ENCODE measurements around the gene CLEC2A. TPM values are rescaled to one million over a fixed set of nuclear protein-coding genes. Genes with fewer than 3 reads are reported as not detected.

Gene CLEC2A
- total RNA-seq, 6 donors from 2014 or later: not detected

DNA sequence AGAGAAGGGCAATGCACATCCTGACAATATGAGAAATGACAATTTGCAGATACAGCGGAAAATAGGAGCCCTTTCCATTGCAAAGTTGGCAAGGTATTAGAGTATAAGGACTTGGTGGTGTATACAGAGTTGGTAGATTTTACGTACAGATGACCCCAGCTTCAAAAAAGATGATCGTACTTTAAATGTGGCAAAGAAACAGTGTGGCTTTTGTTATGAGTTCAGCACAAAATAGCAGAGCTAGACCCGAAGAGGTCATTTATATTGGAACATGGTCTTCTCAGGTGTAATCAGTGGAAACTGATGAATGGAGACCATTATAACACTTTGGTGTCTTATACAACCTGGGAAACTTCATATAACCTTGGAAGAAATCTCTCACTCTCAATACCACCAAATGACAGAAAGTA is 65.3 kb downstream of the CLEC2A start:
- Histone ChIP-seq H3K36me3 (no peaks in the 10 kb centered on the region), H3K27me3 (no peaks in the 10 kb centered on the region), H3K4me1 (peaks cover 0 to 10% (median 6%) of the 10 kb centered on the region in 4 donors), H3K4me3 (peak overlapping the region in 3 of 4 donors; percentile 37 to 52 (median 48)), H3K9me3 (peaks cover 0 to 4% (median 0%) of the 10 kb centered on the region in 4 donors), H3K27ac (peak overlapping the region; percentile 1 to 94 (median 74))
- DNase-seq (no peak), ATAC-seq (ENCODE audit: low FRiP score in 2 of 2) (no peak)
- WGBS, 2 donors: 21 to 30% methylated on average over 4 of the region's 4 CpGs
- no peak for TF ChIP-seq EP300 (IDR thresholded peaks at IDR 0.05)
- TF ChIP-seq POLR2AphosphoS5 (IDR thresholded peaks at IDR 0.05): no peak
- TF ChIP-seq, protein P1, sequence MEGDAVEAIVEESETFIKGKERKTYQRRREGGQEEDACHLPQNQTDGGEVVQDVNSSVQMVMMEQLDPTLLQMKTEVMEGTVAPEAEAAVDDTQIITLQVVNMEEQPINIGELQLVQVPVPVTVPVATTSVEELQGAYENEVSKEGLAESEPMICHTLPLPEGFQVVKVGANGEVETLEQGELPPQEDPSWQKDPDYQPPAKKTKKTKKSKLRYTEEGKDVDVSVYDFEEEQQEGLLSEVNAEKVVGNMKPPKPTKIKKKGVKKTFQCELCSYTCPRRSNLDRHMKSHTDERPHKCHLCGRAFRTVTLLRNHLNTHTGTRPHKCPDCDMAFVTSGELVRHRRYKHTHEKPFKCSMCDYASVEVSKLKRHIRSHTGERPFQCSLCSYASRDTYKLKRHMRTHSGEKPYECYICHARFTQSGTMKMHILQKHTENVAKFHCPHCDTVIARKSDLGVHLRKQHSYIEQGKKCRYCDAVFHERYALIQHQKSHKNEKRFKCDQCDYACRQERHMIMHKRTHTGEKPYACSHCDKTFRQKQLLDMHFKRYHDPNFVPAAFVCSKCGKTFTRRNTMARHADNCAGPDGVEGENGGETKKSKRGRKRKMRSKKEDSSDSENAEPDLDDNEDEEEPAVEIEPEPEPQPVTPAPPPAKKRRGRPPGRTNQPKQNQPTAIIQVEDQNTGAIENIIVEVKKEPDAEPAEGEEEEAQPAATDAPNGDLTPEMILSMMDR (IDR thresholded peaks at IDR 0.05): no peak
- no peak for TF ChIP-seq POLR2A (IDR thresholded peaks at IDR 0.05)

DNA sequence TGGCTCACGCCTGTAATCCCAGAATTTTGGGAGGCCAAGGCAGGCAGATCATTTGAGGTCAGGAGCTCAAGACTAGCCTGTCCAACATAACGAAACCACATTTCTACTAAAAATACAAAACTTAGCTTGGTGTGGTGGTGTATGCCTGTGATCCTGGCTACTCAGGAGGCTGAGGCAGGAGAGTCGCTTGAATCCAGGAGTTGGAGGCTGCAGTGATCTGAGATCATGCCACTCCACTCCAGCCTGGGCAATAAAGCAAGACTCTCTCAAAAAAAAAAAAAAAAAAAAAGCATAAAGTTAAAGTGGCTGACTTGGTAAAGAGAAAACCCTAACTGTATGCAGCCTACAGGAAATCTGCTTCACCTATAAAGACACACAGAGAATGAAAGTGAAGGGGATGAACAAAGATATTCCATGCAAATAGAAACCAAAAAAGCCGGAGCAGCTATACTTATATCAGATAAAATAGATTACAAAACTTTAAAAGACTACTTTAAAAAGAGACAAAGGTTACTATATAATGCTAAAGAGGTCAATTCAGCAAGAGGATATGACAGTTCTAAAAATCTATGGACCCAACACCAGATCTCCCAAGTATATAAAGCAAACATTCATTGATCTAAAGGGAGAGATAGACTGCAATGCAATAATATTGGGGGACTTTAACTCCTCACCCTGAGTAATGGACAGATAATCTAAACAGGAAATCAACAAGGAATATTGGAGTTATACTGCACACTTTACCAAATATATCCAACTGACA is 67.1 kb downstream of the CLEC2A start:
- TF ChIP-seq EP300 (IDR thresholded peaks at IDR 0.05) (no peak), POLR2A (IDR thresholded peaks at IDR 0.05) (no peak), POLR2AphosphoS5 (IDR thresholded peaks at IDR 0.05) (no peak)
- TF ChIP-seq, protein P1 (IDR thresholded peaks at IDR 0.05): no peak
- WGBS, 2 donors: 69 to 80% methylated on average over 4 of the region's 4 CpGs

More for the DNA sequence above, 67.1 kb downstream of the CLEC2A start:
- no peaks in the 10 kb centered on the region for H3K36me3 ChIP-seq
- H3K4me1 ChIP-seq: peaks cover 0 to 10% (median 2%) of the 10 kb centered on the region in 4 donors
- no peaks in the 10 kb centered on the region for H3K27me3 ChIP-seq
- H3K27ac ChIP-seq: peak overlapping the region in 3 of 4 donors; percentile 6 to 94 (median 90)
- DNase-seq (no peak), ATAC-seq (ENCODE audit: low FRiP score in 2 of 2) (no peak)
- H3K9me3 ChIP-seq: peaks cover 0 to 4% (median 0%) of the 10 kb centered on the region in 4 donors
- peak overlapping the region in 2 of 4 donors; percentile 26 to 52 for H3K4me3 ChIP-seq

Other genes with a start within 250 kb of the CLEC2A start
- gene CLECL1, start 199.3 kb downstream of the CLEC2A start, total RNA-seq: 10 to 100 TPM in 1 of 6 donors, 1 to 10 TPM in 1, under 1 TPM in 1, not detected in 3; 0.98 to 33.5 (median 1.0) TPM
- gene CD69, start 171.5 kb downstream of the CLEC2A start, total RNA-seq: 10 to 100 TPM in 3 of 6 donors, 1 to 10 TPM in 3; 2.8 to 25.2 (median 10.6) TPM
- gene KLRF1, start 104.9 kb downstream of the CLEC2A start, total RNA-seq: 1 to 10 TPM in 4 of 6 donors, not detected in 2; 1.2 to 6.9 (median 2.0) TPM
- gene CLEC2B, start 63.0 kb downstream of the CLEC2A start, total RNA-seq: 10 to 100 TPM in 5 of 6 donors, 1 to 10 TPM in 1; 8.4 to 37.8 (median 25.7) TPM
- gene KLRF2, start 50.9 kb downstream of the CLEC2A start, total RNA-seq: not detected
- 10 to 100 TPM in 3 of 6 donors, 1 to 10 TPM in 3; 3.1 to 63.5 (median 9.2) TPM for gene CLEC12A, start 39.0 kb upstream of the CLEC2A start, total RNA-seq
- gene CLEC1B, start 66.8 kb upstream of the CLEC2A start, total RNA-seq: 1 to 10 TPM in 2 of 6 donors, under 1 TPM in 2, not detected in 2; 0.23 to 1.4 (median 0.68) TPM
- gene CLEC12B, start 78.3 kb upstream of the CLEC2A start, total RNA-seq: 1 to 10 TPM in 3 of 6 donors, under 1 TPM in 2, not detected in 1; 0.55 to 2.7 (median 1.1) TPM
- under 1 TPM in 3 of 6 donors, not detected in 3; 0.31 to 0.89 (median 0.57) TPM for gene CLEC9A, start 98.3 kb upstream of the CLEC2A start, total RNA-seq
- gene CLEC1A, start 166.6 kb upstream of the CLEC2A start, total RNA-seq: 10 to 100 TPM in 1 of 6 donors, 1 to 10 TPM in 5; 3.9 to 13.0 (median 6.3) TPM
- gene CLEC7A, start 197.8 kb upstream of the CLEC2A start, total RNA-seq: 10 to 100 TPM; 17.4 to 87.8 (median 28.1) TPM
- 100 to 1,000 TPM in 4 of 6 donors, 10 to 100 TPM in 2; 51.2 to 163 (median 113) TPM for gene OLR1, start 239.8 kb upstream of the CLEC2A start, total RNA-seq
- gene TMEM52B, start 246.7 kb upstream of the CLEC2A start, total RNA-seq: 1 to 10 TPM in 3 of 6 donors, under 1 TPM in 2, not detected in 1; 0.55 to 2.7 (median 1.1) TPM

All from upper lobe of left lung (tissue), 6 donors.